ENCODE measurements around the gene P2RY8.

- TF ChIP-seq REST (IDR thresholded peaks at IDR 0.05; ENCODE audit: low read depth) (no peak), CREB1 (IDR thresholded peaks at IDR 0.05; ENCODE audit: low read depth) (no peak), FOXM1 (IDR thresholded peaks at IDR 0.05; ENCODE audit: borderline replicate concordance, low read depth) (no peak), EP300 (IDR thresholded peaks at IDR 0.05; ENCODE audit: borderline replicate concordance) (no peak), RAD21 (IDR thresholded peaks at IDR 0.05; ENCODE audit: low read depth) (no peak), TEAD4 (IDR thresholded peaks at IDR 0.05) (no peak), NFIC (IDR thresholded peaks at IDR 0.05) (no peak), TCF12 (IDR thresholded peaks at IDR 0.05; ENCODE audit: low read depth) (no peak), EGR1 (IDR thresholded peaks at IDR 0.05) (no peak), CEBPB (IDR thresholded peaks at IDR 0.05) (no peak), YY1 (IDR thresholded peaks at IDR 0.05; ENCODE audit: low read depth) (no peak)
- TF ChIP-seq, protein P1, sequence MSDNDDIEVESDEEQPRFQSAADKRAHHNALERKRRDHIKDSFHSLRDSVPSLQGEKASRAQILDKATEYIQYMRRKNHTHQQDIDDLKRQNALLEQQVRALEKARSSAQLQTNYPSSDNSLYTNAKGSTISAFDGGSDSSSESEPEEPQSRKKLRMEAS (IDR thresholded peaks at IDR 0.05), result no peak
These were observed 48.8 kb downstream of the P2RY8 start for GRCh38 chrX:1488141-1488540.

All from Ishikawa (cell line).